Measurements from ENCODE around the gene MPZL1.
"Not testable (repeated sequence)": the region's sequence is repeated elsewhere in the genome, so short reads cannot be mapped to it uniquely, and the experiment has no call there.

Gene MPZL1

GRCh38 chr1:167719715-167720421, 1.9 kb upstream of the MPZL1 start:
- DNase-seq = not testable (repeated sequence)

GRCh38 chr1:167720965-167721616, 691 bp upstream of the MPZL1 start:
- DNase-seq = peak; percentile 8

GRCh38 chr1:167722152-167722869, 529 bp downstream of the MPZL1 start:
- DNase-seq = peak; percentile 75

GRCh38 chr1:167722870-167723251, 1.1 kb downstream of the MPZL1 start:
- no peak for DNase-seq

GRCh38 chr1:167723707-167724323, 2.0 kb downstream of the MPZL1 start:
- DNase-seq = no peak

DNA sequence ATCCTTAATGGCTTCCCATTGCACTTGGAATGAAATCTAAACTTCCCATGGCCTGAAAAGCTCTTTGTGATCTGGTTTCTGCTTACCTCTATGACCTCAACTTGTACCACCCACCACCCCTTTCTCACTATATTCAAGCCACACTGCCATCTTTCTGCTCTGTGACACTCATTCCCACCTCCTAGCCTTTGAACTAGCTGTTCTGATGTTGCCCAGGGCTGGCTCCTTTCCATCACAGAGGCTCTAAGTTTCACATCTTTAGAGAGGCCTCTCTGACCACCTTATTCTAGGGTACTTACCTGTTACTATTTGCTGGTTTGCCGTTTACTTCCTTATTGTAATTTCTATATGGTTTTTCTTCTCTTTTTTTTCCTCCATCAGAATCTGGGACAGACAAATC, 4.2 kb downstream of the MPZL1 start:
- no peak for DNase-seq

DNA sequence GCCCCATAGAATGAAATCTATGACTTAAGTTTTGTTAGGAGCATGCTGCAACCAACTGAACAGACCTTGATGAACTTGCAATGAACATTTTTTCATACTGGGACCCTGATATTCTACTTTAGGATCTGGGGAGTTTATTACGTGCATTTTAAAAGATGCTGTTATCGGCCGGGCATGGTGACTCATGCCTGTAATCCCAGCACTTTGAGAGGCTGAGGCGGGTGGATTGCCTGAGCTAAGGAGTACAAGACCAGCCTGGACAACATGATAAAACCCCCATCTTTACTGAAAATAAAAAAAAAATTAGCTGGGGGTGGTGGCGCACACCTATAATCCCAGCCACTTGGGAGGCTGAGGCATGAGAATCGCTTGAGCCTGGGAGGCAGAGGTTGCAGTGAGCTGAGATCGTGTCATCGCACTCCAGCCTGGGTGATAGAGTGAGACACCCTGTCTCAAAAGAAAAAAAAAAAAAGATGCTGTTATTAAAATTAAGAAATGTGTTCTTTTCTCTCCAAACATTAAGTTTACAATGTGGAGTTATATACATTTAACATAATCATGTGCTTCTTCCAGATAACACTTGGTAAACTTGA, 7.1 kb downstream of the MPZL1 start:
- DNase-seq = no peak

- DNase-seq = no peak
Observed at GRCh38 chr1:167734227-167734626, 12.4 kb downstream of the MPZL1 start.

DNA sequence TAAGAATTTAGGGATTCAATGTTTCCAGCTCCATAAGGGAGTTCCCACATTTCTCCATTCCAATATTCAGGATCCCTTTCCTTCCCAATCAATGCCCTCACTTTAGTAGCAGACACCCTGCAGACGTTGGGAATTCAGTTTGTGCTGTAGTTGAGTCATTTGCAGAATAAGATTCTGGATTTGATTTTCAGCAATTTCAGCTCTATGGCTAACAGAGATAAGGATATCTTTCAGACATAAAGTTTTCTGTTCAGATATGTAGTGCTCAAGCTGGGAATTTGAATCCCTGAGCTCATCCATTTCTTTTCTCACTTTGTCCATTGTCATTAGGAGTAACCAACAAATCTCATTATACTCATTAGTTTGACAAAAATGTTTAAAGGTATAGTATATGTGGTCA, 13.1 kb downstream of the MPZL1 start:
- DNase-seq = no peak

- DNase-seq = no peak
Observed at GRCh38 chr1:167737169-167737568, 15.4 kb downstream of the MPZL1 start.

- DNase-seq = no peak
Observed at GRCh38 chr1:167738158-167738557, 16.4 kb downstream of the MPZL1 start.

GRCh38 chr1:167739752-167740151, 18.0 kb downstream of the MPZL1 start:
- no peak for DNase-seq

DNA sequence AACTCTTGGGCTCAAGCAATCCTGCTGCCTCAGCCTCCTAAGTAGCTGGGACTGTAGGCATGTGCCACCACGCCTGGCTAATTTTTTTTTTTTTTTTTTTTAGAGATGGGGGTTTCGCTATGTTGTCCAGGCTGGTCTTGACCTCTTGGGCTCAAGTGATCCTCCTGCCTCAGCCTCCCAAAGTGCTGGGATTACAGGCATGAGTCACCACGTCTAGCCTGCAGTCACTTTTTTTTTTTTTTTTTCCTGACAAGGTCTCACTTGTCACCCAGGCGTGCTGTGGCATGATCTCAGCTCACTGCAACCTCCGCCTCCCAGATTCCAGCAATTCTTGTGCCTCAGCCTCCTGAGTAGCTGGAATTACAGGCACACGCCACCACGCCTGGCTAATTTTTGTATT, 19.3 kb downstream of the MPZL1 start:
- DNase-seq = not testable (repeated sequence)

DNA sequence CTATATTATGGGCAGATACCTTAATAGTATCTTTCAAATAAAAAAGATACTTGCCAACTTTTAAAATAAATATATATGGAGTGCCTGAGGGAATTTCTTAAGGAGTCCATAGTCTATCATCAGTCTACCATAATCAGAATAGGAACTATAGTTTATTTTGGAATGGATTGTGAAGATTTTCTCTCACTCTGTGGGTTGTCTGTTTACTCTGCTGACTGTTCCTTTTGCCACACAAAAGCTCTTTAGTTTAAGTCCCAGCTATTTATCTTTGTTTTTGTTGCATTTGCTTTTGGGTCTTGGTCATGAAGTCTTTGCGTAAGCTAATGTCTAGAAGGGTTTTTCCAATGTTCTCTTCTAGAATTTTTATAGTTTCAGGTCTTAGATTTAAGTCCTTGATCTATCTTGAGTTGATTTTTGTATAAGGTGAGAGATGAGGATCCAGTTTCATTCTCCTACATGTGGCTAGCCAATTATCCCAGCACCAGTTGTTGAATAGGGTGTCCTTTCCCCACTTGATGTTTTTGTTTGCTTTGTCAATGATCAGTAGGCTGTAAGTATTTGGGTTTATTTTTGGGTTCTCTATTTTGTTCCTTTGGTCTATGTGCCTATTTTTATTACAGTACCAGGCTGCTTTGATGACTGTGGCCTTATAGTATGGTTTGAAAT, 20.7 kb downstream of the MPZL1 start:
- not testable (repeated sequence) for DNase-seq

- DNase-seq = no peak
Observed at GRCh38 chr1:167744901-167745300, 23.1 kb downstream of the MPZL1 start.

GRCh38 chr1:167746013-167746672, 24.4 kb downstream of the MPZL1 start:
- DNase-seq = no peak

- no peak for DNase-seq
Observed at GRCh38 chr1:167746988-167747655, 25.3 kb downstream of the MPZL1 start.

DNA sequence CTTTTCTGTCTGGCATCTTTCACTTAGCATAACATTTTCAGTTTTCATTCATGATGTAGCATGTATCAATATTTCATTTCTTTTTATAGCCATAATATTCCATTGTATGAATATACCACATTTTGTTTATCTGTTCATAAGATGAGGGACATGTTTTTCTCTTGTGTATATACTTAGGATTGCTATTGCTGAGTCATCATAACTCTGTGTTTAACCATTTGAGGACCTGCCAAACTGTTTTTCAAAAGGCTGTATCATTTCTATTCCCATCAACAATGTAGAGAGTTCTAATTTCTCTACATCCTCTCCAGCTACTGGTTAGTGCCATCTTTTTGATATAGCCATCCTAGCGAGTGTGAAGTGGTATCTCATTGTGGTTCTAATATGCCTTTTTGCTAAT, 26.2 kb downstream of the MPZL1 start:
- no peak for DNase-seq

- DNase-seq = no peak
Observed at GRCh38 chr1:167748906-167749305, 27.1 kb downstream of the MPZL1 start.

- DNase-seq = no peak
Observed at GRCh38 chr1:167749741-167750140, 28.0 kb downstream of the MPZL1 start.

DNA sequence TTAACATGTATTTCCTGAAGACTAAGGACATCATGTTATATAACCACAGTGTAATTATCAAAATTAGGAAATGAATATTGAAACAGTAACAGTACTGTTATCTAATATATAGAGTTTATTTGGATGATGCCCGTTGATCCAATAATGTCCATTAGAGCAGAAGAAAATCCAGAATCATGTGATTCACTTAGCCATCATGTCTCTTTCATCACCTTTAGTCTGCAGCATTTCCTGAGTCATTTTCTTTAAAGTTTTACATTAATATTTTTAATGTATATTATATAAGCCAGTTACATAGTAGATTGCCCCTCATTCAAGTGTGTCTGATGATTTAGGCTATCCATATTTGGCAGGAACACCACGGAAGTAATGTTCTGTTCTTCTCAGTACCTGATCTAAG, 28.9 kb downstream of the MPZL1 start:
- DNase-seq = no peak

GRCh38 chr1:167751676-167752075, 29.9 kb downstream of the MPZL1 start:
- no peak for DNase-seq

Data from NCI-H146 (cell line).